KMS-11 (cell line): ENCODE data around the gene GPR151.

Source experiments
- H2AFZ ChIP-seq: fragments of 200-600 bp; sonication (generic); 2 replicates; pipeline ENCODE4 v1.6.1; 2016; ENCODE audit warnings: antibody characterized with exemption, mixed run types, low read depth
- H3K27ac ChIP-seq: fragments of 200-600 bp; sonication (generic); 2 replicates; pipeline ENCODE4 v1.6.1; 2016; ENCODE audit warnings: mild to moderate bottlenecking, mixed run types
- H3K27me3 ChIP-seq: fragments of 200-600 bp; sonication (generic); 2 replicates; pipeline ENCODE4 v1.6.1; 2017; ENCODE audit warnings: mild to moderate bottlenecking, low read depth, mixed run types, moderate library complexity; ENCODE audit not compliant: insufficient read depth
- H3K36me3 ChIP-seq: fragments of 200-600 bp; sonication (generic); 2 replicates; pipeline ENCODE4 v1.6.1; 2017; ENCODE audit warnings: mild to moderate bottlenecking, mixed run types; ENCODE audit not compliant: insufficient read depth
- H3K4me1 ChIP-seq: fragments of 200-600 bp; sonication (generic); 2 replicates; pipeline ENCODE4 v1.6.1; 2016; ENCODE audit warnings: mild to moderate bottlenecking, low read depth, mixed run types; ENCODE audit not compliant: poor library complexity, severe bottlenecking
- H3K4me2 ChIP-seq: fragments of 200-600 bp; sonication (generic); 2 replicates; pipeline ENCODE4 v1.7.0; 2016; ENCODE audit warnings: mild to moderate bottlenecking, mixed run types
- H3K4me3 ChIP-seq: fragments of 200-600 bp; sonication (generic); IDR thresholded peaks from 2 replicates; pipeline ENCODE4 v1.6.1; 2017; ENCODE audit warnings: low read depth, low read length, mixed read lengths; ENCODE audit not compliant: insufficient read depth
- H3K79me2 ChIP-seq: fragments of 200-600 bp; sonication (generic); 2 replicates; pipeline ENCODE4 v1.6.1; 2016; ENCODE audit warnings: low read depth, mixed run types; ENCODE audit not compliant: insufficient read depth
- H3K9ac ChIP-seq: fragments of 200-600 bp; sonication (generic); 2 replicates; pipeline ENCODE4 v1.6.1; 2016; ENCODE audit warnings: mild to moderate bottlenecking, mixed run types
- H4K20me1 ChIP-seq: fragments of 200-600 bp; sonication (generic); 2 replicates; pipeline ENCODE4 v1.6.1; 2016; ENCODE audit warnings: mild to moderate bottlenecking, mixed run types; ENCODE audit not compliant: insufficient read depth
- TF ChIP-seq, protein P1 (sequence below): fragments of 200-600 bp; sonication (generic); conservative IDR thresholded peaks from 2 replicates; pipeline ENCODE4 v1.6.1; 2017; ENCODE audit warnings: low read depth, mild to moderate bottlenecking, antibody characterized with exemption, low read length, moderate library complexity, mixed read lengths

GPR151 gene

GRCh38 chr5:146494656-146495055, 21.3 kb downstream of the GPR151 start:
- H3K36me3 ChIP-seq = no peaks in the 10 kb centered on the region
- H4K20me1 ChIP-seq = no peaks in the 10 kb centered on the region
- TF ChIP-seq, protein P1, sequence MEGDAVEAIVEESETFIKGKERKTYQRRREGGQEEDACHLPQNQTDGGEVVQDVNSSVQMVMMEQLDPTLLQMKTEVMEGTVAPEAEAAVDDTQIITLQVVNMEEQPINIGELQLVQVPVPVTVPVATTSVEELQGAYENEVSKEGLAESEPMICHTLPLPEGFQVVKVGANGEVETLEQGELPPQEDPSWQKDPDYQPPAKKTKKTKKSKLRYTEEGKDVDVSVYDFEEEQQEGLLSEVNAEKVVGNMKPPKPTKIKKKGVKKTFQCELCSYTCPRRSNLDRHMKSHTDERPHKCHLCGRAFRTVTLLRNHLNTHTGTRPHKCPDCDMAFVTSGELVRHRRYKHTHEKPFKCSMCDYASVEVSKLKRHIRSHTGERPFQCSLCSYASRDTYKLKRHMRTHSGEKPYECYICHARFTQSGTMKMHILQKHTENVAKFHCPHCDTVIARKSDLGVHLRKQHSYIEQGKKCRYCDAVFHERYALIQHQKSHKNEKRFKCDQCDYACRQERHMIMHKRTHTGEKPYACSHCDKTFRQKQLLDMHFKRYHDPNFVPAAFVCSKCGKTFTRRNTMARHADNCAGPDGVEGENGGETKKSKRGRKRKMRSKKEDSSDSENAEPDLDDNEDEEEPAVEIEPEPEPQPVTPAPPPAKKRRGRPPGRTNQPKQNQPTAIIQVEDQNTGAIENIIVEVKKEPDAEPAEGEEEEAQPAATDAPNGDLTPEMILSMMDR = no peak
- no peaks in the 10 kb centered on the region for H3K27me3 ChIP-seq
- no peak overlapping the region for H3K4me3 ChIP-seq
- H3K27ac ChIP-seq = no peak overlapping the region
- no peak overlapping the region for H2AFZ ChIP-seq
- no peaks in the 10 kb centered on the region for H3K79me2 ChIP-seq
- peaks cover 3% of the 10 kb centered on the region for H3K4me1 ChIP-seq
- H3K4me2 ChIP-seq = no peak overlapping the region
- no peak overlapping the region for H3K9ac ChIP-seq

- Histone ChIP-seq H3K9ac (no peak overlapping the region), H2AFZ (no peak overlapping the region), H3K4me3 (no peak overlapping the region), H3K27ac (no peak overlapping the region), H3K79me2 (no peaks in the 10 kb centered on the region), H3K27me3 (no peaks in the 10 kb centered on the region), H3K4me1 (peaks cover 2% of the 10 kb centered on the region), H3K36me3 (0 out of 2 replicates have a peak, but pooled peaks cover 2% of the 10 kb centered on the region), H4K20me1 (no peaks in the 10 kb centered on the region), H3K4me2 (no peak overlapping the region)
- TF ChIP-seq, protein P1 = no peak
Observed at GRCh38 chr5:146490089-146490843, 25.7 kb downstream of the GPR151 start.

- no peak overlapping the region for H2AFZ ChIP-seq
- TF ChIP-seq, protein P1 = no peak
- H3K79me2 ChIP-seq = no peaks in the 10 kb centered on the region; the same call in 1 of the 2 replicates
- no peaks in the 10 kb centered on the region for H3K27me3 ChIP-seq
- H4K20me1 ChIP-seq = no peaks in the 10 kb centered on the region
- no peak overlapping the region for H3K4me2 ChIP-seq
- no peak overlapping the region for H3K9ac ChIP-seq
- H3K4me1 ChIP-seq = no peaks in the 10 kb centered on the region
- no peak overlapping the region for H3K4me3 ChIP-seq
- H3K27ac ChIP-seq = no peak overlapping the region
- H3K36me3 ChIP-seq = peaks cover 12% of the 10 kb centered on the region; the same call in 1 of the 2 replicates
Observed at GRCh38 chr5:146484714-146485391, 31.1 kb downstream of the GPR151 start.

DNA sequence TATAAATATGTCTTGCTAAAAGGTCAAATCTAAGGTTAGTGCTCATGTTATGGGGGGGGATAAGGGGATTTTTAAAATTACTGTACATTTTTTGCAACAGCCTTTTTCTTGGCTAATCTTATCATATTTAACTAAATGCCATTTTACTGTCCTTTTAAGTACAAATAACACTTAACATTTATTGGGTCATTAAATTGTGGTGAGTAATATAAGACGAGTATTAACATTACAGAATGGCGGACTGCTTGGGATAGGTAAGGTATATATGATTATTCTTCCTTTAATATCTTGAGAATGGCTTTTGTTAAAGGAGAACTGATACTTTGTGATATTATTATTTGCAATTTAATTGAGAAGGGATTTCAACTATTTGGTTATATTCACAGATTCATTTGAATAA, 33.2 kb downstream of the GPR151 start:
- TF ChIP-seq, protein P1 = no peak
- peaks cover 17% of the 10 kb centered on the region; the same call in 1 of the 2 replicates for H3K36me3 ChIP-seq
- no peaks in the 10 kb centered on the region for H3K4me1 ChIP-seq
- no peak overlapping the region for H2AFZ ChIP-seq
- H3K9ac ChIP-seq = no peak overlapping the region
- H3K4me3 ChIP-seq = no peak overlapping the region
- no peak overlapping the region for H3K4me2 ChIP-seq
- no peak overlapping the region for H3K27ac ChIP-seq
- H4K20me1 ChIP-seq = no peaks in the 10 kb centered on the region
- H3K79me2 ChIP-seq = no peaks in the 10 kb centered on the region; the same call in 1 of the 2 replicates
- H3K27me3 ChIP-seq = no peaks in the 10 kb centered on the region
